ENCODE data around the gene RCN1. TPM values are rescaled to one million over a fixed set of nuclear protein-coding genes. Genes with fewer than 3 reads are reported as not detected.

Gene RCN1
- total RNA-seq, 1 donor from 2014 or later = 174 TPM

DNA sequence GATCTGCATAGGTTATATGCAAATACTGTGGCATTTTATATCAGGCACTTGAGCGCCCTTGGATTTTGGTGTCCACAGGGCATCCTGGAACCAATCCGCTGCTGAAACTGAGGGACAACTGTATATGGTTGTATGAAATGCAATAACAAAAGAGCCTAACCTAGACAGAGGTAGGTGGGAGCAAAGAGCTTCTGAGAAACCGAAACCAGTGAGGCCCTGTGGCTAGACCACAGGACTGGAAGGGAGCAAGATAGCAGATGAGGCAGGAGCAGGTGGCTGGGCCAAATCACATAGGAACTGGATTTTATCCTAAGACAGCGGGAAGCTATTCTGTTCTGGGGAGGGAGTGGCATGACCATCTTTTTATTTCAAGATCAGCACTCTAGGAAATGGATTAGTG is 30.1 kb downstream of the RCN1 start:
- H3K4me3 Mint-ChIP-seq (ENCODE audit: unreplicated experiment) = no peak overlapping the region
- TF ChIP-seq, protein P1, sequence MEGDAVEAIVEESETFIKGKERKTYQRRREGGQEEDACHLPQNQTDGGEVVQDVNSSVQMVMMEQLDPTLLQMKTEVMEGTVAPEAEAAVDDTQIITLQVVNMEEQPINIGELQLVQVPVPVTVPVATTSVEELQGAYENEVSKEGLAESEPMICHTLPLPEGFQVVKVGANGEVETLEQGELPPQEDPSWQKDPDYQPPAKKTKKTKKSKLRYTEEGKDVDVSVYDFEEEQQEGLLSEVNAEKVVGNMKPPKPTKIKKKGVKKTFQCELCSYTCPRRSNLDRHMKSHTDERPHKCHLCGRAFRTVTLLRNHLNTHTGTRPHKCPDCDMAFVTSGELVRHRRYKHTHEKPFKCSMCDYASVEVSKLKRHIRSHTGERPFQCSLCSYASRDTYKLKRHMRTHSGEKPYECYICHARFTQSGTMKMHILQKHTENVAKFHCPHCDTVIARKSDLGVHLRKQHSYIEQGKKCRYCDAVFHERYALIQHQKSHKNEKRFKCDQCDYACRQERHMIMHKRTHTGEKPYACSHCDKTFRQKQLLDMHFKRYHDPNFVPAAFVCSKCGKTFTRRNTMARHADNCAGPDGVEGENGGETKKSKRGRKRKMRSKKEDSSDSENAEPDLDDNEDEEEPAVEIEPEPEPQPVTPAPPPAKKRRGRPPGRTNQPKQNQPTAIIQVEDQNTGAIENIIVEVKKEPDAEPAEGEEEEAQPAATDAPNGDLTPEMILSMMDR (IDR thresholded peaks at IDR 0.05) = no peak

DNA sequence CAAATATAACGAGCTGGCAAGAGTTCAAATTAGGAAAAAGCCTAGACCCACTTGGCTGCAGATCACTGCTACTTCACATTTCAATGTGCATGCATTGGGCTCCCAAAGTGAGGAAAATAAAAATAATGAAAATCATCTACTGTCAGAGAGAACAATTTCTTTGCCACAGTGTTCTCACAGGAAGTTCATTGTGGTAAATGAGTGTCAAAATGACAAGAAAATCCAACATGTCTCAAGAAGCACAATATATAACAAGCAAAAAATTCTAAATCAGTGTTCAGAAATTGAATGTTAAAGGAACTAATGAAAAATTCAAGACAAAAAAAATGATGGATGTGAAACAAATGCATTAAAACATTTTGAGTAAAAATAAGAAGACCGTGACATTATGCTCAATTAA is 31.3 kb downstream of the RCN1 start:
- DNase-seq (ENCODE audit: extremely low spot score, unreplicated experiment) = no peak
- no peaks in the 10 kb centered on the region for H3K4me1 Mint-ChIP-seq (ENCODE audit: unreplicated experiment)
- H3K27me3 Mint-ChIP-seq (ENCODE audit: unreplicated experiment) = peaks cover 37% of the 10 kb centered on the region
- H3K36me3 Mint-ChIP-seq (ENCODE audit: unreplicated experiment) = no peaks in the 10 kb centered on the region
- H3K4me3 Mint-ChIP-seq (ENCODE audit: unreplicated experiment) = no peak overlapping the region
- TF ChIP-seq, protein P1 (IDR thresholded peaks at IDR 0.05) = no peak
- H3K9me3 Mint-ChIP-seq (ENCODE audit: unreplicated experiment) = no peaks in the 10 kb centered on the region
- H3K27ac Mint-ChIP-seq (ENCODE audit: unreplicated experiment) = no peak overlapping the region

More for the DNA sequence above, 30.1 kb downstream of the RCN1 start:
- H3K27ac Mint-ChIP-seq (ENCODE audit: unreplicated experiment) = no peak overlapping the region
- H3K36me3 Mint-ChIP-seq (ENCODE audit: unreplicated experiment) = no peaks in the 10 kb centered on the region
- peaks cover 35% of the 10 kb centered on the region for H3K27me3 Mint-ChIP-seq (ENCODE audit: unreplicated experiment)
- no peak for DNase-seq (ENCODE audit: extremely low spot score, unreplicated experiment)
- peaks cover 3% of the 10 kb centered on the region for H3K4me1 Mint-ChIP-seq (ENCODE audit: unreplicated experiment)
- H3K9me3 Mint-ChIP-seq (ENCODE audit: unreplicated experiment) = no peaks in the 10 kb centered on the region

DNA sequence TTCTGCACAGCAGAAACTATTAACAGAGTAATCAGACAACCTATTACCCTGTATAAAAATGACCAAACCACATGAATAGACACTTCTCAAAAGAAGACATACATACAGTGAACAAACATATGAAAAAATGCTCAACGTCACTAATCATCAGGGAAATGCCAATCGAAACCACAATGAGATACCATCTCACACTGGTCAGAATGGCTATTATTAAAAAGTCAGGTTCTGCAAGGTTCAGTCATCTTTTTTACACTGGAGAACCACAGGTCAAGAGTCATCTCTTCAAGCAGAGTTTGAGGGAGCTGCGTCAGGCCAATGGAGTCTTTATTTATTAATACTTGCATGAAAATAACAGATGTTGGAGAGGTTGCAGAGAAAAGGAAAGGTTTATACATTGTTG is 40.4 kb downstream of the RCN1 start:
- TF ChIP-seq, protein P1 (IDR thresholded peaks at IDR 0.05) = no peak
- no peak for DNase-seq (ENCODE audit: extremely low spot score, unreplicated experiment)
- Mint-ChIP-seq H3K36me3 (ENCODE audit: unreplicated experiment) (no peaks in the 10 kb centered on the region), H3K9me3 (ENCODE audit: unreplicated experiment) (peaks cover 11% of the 10 kb centered on the region), H3K4me1 (ENCODE audit: unreplicated experiment) (no peaks in the 10 kb centered on the region), H3K4me3 (ENCODE audit: unreplicated experiment) (no peak overlapping the region), H3K27me3 (ENCODE audit: unreplicated experiment) (peaks cover 25% of the 10 kb centered on the region), H3K27ac (ENCODE audit: unreplicated experiment) (no peak overlapping the region)

DNA sequence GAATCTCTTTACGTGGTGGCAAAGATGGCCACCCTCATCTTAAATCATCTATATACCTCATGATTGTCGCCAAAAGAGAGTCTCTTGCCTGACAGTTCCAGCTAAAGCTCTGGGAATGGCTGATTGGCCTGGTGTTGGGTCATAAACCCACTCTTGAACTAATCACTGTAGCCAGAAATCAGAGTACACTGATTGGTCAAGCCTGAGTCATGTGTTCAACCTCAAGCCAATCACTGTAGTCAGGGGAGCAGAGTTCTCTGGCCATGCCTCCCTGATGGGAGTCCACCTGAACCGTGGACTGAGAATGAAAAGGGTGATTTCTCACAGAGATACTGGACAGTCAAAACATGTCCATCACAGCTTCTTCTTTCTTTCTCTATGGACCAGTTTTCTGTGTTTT is 45.8 kb downstream of the RCN1 start:
- H3K27ac Mint-ChIP-seq (ENCODE audit: unreplicated experiment) = no peak overlapping the region
- H3K27me3 Mint-ChIP-seq (ENCODE audit: unreplicated experiment) = no peaks in the 10 kb centered on the region
- no peak for DNase-seq (ENCODE audit: extremely low spot score, unreplicated experiment)
- TF ChIP-seq, protein P1 (IDR thresholded peaks at IDR 0.05) = no peak
- H3K9me3 Mint-ChIP-seq (ENCODE audit: unreplicated experiment) = no peaks in the 10 kb centered on the region
- H3K36me3 Mint-ChIP-seq (ENCODE audit: unreplicated experiment) = no peaks in the 10 kb centered on the region
- peaks cover 7% of the 10 kb centered on the region for H3K4me1 Mint-ChIP-seq (ENCODE audit: unreplicated experiment)
- no peak overlapping the region for H3K4me3 Mint-ChIP-seq (ENCODE audit: unreplicated experiment)

DNA sequence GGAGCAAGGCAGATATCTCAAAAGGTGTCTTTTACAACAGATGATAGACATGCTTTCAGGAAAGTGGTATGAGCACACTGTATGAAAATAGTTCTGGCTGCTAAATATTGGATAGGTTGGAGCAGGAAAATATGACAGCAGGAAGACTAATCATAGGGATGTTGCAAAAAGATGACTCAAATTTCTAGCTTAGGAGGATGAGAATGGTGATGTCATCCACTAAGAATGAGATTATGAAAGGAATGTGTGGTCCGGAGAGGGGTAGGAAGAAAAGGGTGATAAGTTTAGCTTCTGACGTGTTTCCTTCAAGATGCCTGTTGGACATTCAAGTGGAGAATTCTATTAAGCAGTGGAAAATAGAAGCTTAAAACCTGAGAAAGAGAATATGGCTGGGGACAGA is 46.4 kb downstream of the RCN1 start:
- TF ChIP-seq, protein P1 (IDR thresholded peaks at IDR 0.05) = no peak
- no peak overlapping the region for H3K4me3 Mint-ChIP-seq (ENCODE audit: unreplicated experiment)
- no peaks in the 10 kb centered on the region for H3K36me3 Mint-ChIP-seq (ENCODE audit: unreplicated experiment)
- no peak overlapping the region for H3K27ac Mint-ChIP-seq (ENCODE audit: unreplicated experiment)
- H3K27me3 Mint-ChIP-seq (ENCODE audit: unreplicated experiment) = no peaks in the 10 kb centered on the region
- DNase-seq (ENCODE audit: extremely low spot score, unreplicated experiment) = no peak
- no peaks in the 10 kb centered on the region for H3K9me3 Mint-ChIP-seq (ENCODE audit: unreplicated experiment)
- peaks cover 7% of the 10 kb centered on the region for H3K4me1 Mint-ChIP-seq (ENCODE audit: unreplicated experiment)

All from osteocyte (in vitro differentiated cells).